Activated naive CD4-positive, alpha-beta T cell treated with anti-CD3 and anti-CD28 coated beads, Interleukin-2, amount 50 U/mL, for 24 hours (primary cell): ENCODE results near the gene MAP3K20.
"Not testable (repeated sequence)": the region's sequence is repeated elsewhere in the genome, so short reads cannot be mapped to it uniquely, and the experiment has no call there.

Source experiments
- H3K27ac Mint-ChIP-seq: one replicate; pipeline ENCODE4 v1.8.0; 2021; ENCODE audit warnings: mild to moderate bottlenecking, mixed read lengths
- H3K27me3 Mint-ChIP-seq: one replicate; pipeline ENCODE4 v1.8.0; 2021; ENCODE audit warnings: mixed read lengths
- H3K36me3 Mint-ChIP-seq: one replicate; pipeline ENCODE4 v1.8.0; 2021; ENCODE audit warnings: mixed read lengths
- H3K4me1 Mint-ChIP-seq: one replicate; pipeline ENCODE4 v1.8.0; 2021; ENCODE audit warnings: mixed read lengths
- H3K4me3 Mint-ChIP-seq: one replicate; pipeline ENCODE4 v1.8.0; 2021; ENCODE audit warnings: mild to moderate bottlenecking, mixed read lengths
- H3K9me3 Mint-ChIP-seq: one replicate; pipeline ENCODE4 v1.8.0; 2021; ENCODE audit warnings: mixed read lengths

MAP3K20 gene

GRCh38 chr2:173288561-173288960 lies 212.9 kb downstream of the MAP3K20 start:
- H3K27me3 Mint-ChIP-seq: peaks cover 5% of the 10 kb centered on the region
- no peak overlapping the region for H3K27ac Mint-ChIP-seq
- no peak overlapping the region for H3K4me3 Mint-ChIP-seq
- H3K36me3 Mint-ChIP-seq: no peaks in the 10 kb centered on the region
- H3K9me3 Mint-ChIP-seq: no peaks in the 10 kb centered on the region
- H3K4me1 Mint-ChIP-seq: no peaks in the 10 kb centered on the region

- Mint-ChIP-seq H3K27me3 (peaks cover 5% of the 10 kb centered on the region), H3K27ac (no peak overlapping the region), H3K36me3 (no peaks in the 10 kb centered on the region), H3K9me3 (no peaks in the 10 kb centered on the region), H3K4me3 (no peak overlapping the region), H3K4me1 (no peaks in the 10 kb centered on the region)
Observed at GRCh38 chr2:173290046-173290445, 214.4 kb downstream of the MAP3K20 start.

- H3K9me3 Mint-ChIP-seq: no peaks in the 10 kb centered on the region
- no peaks in the 10 kb centered on the region for H3K4me1 Mint-ChIP-seq
- no peak overlapping the region for H3K27ac Mint-ChIP-seq
- H3K27me3 Mint-ChIP-seq: peaks cover 5% of the 10 kb centered on the region
- no peaks in the 10 kb centered on the region for H3K36me3 Mint-ChIP-seq
- H3K4me3 Mint-ChIP-seq: no peak overlapping the region
Observed at GRCh38 chr2:173290518-173290917, 214.9 kb downstream of the MAP3K20 start.

GRCh38 chr2:173291412-173291811 lies 215.8 kb downstream of the MAP3K20 start:
- Mint-ChIP-seq H3K27me3 (peaks cover 5% of the 10 kb centered on the region), H3K27ac (no peak overlapping the region), H3K4me1 (no peaks in the 10 kb centered on the region), H3K9me3 (no peaks in the 10 kb centered on the region), H3K4me3 (no peak overlapping the region), H3K36me3 (peaks cover 2% of the 10 kb centered on the region)

- Mint-ChIP-seq H3K4me1 (no peaks in the 10 kb centered on the region), H3K27ac (no peak overlapping the region), H3K9me3 (peaks cover 7% of the 10 kb centered on the region), H3K27me3 (no peaks in the 10 kb centered on the region), H3K36me3 (peaks cover 2% of the 10 kb centered on the region), H3K4me3 (no peak overlapping the region)
Observed at GRCh38 chr2:173296235-173296634, 220.6 kb downstream of the MAP3K20 start.

GRCh38 chr2:173298536-173299097 lies 223.0 kb downstream of the MAP3K20 start:
- Mint-ChIP-seq H3K9me3 (peaks cover 7% of the 10 kb centered on the region), H3K36me3 (peaks cover 2% of the 10 kb centered on the region), H3K4me1 (no peaks in the 10 kb centered on the region), H3K4me3 (no peak overlapping the region), H3K27ac (no peak overlapping the region), H3K27me3 (no peaks in the 10 kb centered on the region)

GRCh38 chr2:173299764-173300163 lies 224.1 kb downstream of the MAP3K20 start:
- Mint-ChIP-seq H3K27ac (no peak overlapping the region), H3K9me3 (peaks cover 7% of the 10 kb centered on the region), H3K4me1 (no peaks in the 10 kb centered on the region), H3K27me3 (no peaks in the 10 kb centered on the region), H3K4me3 (no peak overlapping the region), H3K36me3 (peaks cover 2% of the 10 kb centered on the region)

GRCh38 chr2:173300458-173300857 lies 224.8 kb downstream of the MAP3K20 start:
- peaks cover 2% of the 10 kb centered on the region for H3K36me3 Mint-ChIP-seq
- no peak overlapping the region for H3K27ac Mint-ChIP-seq
- no peak overlapping the region for H3K4me3 Mint-ChIP-seq
- H3K27me3 Mint-ChIP-seq: no peaks in the 10 kb centered on the region
- H3K4me1 Mint-ChIP-seq: no peaks in the 10 kb centered on the region
- peaks cover 7% of the 10 kb centered on the region for H3K9me3 Mint-ChIP-seq

GRCh38 chr2:173301549-173301948 lies 225.9 kb downstream of the MAP3K20 start:
- not testable (repeated sequence) for H3K4me3 Mint-ChIP-seq, H3K27ac Mint-ChIP-seq, H3K27me3 Mint-ChIP-seq, H3K36me3 Mint-ChIP-seq, H3K9me3 Mint-ChIP-seq, H3K4me1 Mint-ChIP-seq

GRCh38 chr2:173305303-173305702 lies 229.7 kb downstream of the MAP3K20 start:
- Mint-ChIP-seq H3K27ac (no peak overlapping the region), H3K27me3 (peaks cover 1% of the 10 kb centered on the region), H3K36me3 (no peaks in the 10 kb centered on the region), H3K4me1 (no peaks in the 10 kb centered on the region), H3K9me3 (no peaks in the 10 kb centered on the region), H3K4me3 (no peak overlapping the region)

- Mint-ChIP-seq H3K27me3 (peaks cover 5% of the 10 kb centered on the region), H3K4me1 (no peaks in the 10 kb centered on the region), H3K27ac (no peak overlapping the region), H3K4me3 (no peak overlapping the region), H3K9me3 (no peaks in the 10 kb centered on the region), H3K36me3 (no peaks in the 10 kb centered on the region)
Observed at GRCh38 chr2:173307293-173307692, 231.6 kb downstream of the MAP3K20 start.

- H3K27ac Mint-ChIP-seq, H3K27me3 Mint-ChIP-seq, H3K4me3 Mint-ChIP-seq, H3K9me3 Mint-ChIP-seq, H3K4me1 Mint-ChIP-seq, H3K36me3 Mint-ChIP-seq: not testable (repeated sequence)
Observed at GRCh38 chr2:173309370-173309769, 233.7 kb downstream of the MAP3K20 start.

GRCh38 chr2:173311844-173312606 lies 236.4 kb downstream of the MAP3K20 start:
- peaks cover 8% of the 10 kb centered on the region for H3K27me3 Mint-ChIP-seq
- H3K9me3 Mint-ChIP-seq: no peaks in the 10 kb centered on the region
- no peak overlapping the region for H3K4me3 Mint-ChIP-seq
- no peaks in the 10 kb centered on the region for H3K4me1 Mint-ChIP-seq
- no peak overlapping the region for H3K27ac Mint-ChIP-seq
- H3K36me3 Mint-ChIP-seq: no peaks in the 10 kb centered on the region
